GM21381 (cell line): ENCODE results near the gene PTPN3.

Source experiments
- ATAC-seq: cut with Tn5 transposase; IDR thresholded peaks from one replicate; pipeline ENCODE4 v1.9.1; 2021; ENCODE audit warnings: mild to moderate bottlenecking, moderate library complexity; ENCODE audit not compliant: unreplicated experiment

Gene PTPN3

DNA sequence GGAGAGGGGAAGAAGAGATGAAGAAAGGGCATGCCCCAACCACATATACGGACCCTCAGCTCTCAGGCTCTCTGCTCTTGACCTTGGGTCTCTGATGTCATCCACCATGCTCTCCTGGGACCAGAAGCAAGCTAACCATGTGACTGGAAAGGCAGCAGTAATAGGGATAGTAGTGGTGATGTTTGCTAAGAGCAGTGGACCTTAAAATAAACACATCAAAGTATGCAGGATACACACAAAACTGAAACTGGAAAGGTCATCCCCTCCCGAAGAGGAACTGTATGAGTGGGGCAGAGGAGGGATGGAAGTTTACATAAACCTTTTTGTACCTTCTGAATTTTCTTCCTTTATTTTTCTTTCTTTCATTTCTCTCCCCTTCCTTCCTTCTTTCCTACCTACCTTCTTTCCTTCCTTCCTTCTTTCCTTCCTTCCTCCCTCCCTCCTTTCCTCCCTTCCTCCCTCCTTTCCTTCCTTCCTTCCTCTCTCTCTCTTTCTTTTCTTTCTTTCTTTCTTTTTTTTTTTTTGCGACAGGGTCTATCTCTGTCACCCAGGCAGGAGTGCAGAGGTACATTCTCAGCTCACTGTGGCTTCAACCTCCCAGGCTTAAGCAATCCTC, 8.1 kb upstream of the PTPN3 start:
- ATAC-seq = no peak

DNA sequence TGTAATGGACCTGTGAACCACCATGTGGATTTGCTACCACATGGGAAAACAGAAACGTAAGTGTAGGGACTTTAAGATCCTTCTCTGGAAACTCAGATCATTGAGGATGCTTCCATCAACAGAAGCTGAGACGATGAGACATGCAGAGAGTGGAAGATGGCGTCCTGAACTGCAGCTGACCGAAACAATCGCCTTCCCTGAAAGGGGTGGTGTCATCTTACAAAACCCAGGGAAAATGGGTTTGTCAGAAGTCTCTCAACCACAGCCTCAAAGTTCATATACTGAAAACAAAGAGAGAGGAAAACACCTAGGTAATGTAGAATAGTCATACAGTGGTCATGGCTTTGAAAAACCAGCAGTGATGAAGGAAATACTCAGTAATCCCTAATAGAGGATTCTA, 6.6 kb upstream of the PTPN3 start:
- ATAC-seq = no peak

DNA sequence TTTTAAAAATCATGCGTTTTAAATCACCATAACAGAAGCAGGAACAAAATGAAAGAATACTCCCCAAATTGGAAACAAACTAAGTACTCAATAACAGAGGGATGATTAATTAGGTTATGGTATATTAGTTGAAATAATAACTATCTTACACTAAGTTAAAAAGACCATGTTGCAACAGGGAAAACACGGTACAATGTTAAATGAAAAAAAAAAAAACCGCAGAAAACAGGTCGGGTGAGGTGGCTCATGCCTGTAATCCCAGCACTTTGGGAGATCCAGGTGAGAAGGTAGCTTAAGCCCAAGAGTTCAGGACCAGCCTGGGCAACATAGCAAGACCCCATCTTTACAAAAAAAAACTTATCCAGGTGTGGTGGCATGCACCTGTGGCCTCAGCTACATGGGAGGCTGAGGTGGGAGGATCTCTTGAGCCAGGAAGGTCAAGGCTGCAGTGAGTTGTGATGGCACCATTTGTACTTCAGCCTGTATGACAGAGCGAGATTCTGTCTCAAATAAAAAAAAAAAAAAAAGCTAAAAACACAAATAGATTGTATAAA, 2.4 kb upstream of the PTPN3 start:
- no peak for ATAC-seq

DNA sequence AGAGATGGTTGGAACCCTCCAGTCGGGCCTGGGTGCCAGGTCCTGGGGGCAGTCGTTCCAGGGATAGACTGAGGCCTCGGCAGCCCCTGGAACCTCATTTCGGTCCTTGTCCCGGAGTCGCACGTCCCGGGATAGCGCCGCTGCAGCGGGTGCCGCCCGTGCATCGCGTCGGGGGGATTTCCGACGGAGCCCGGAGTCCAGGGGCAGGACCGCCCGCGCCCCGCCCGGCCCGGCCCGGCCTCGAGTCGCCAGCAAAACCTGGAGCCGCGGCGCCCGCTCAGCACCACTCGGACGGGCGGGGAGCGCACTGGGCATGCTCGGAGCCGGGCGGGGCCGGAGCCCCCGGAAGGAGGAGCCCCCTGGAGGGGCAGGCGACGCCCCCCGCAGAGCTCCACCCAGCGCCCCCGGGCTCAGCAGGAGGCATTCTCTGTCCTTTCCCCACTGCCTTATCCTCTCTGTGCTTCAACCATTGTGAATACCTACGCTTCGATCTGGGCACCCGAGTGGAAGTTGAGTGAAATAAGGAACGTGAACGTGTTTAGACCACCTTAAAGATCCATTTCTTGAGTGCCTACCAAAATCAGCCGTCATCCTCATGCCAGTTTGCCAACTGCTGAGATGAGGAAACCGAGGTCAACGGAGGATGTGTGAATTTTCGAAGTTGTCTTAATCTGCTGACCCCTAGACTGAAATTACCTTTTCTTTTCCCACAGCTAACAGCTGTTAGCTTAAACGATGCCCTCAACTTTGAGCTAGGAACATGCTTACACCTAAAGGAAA, 1.7 kb upstream of the PTPN3 start:
- ATAC-seq = no peak

DNA sequence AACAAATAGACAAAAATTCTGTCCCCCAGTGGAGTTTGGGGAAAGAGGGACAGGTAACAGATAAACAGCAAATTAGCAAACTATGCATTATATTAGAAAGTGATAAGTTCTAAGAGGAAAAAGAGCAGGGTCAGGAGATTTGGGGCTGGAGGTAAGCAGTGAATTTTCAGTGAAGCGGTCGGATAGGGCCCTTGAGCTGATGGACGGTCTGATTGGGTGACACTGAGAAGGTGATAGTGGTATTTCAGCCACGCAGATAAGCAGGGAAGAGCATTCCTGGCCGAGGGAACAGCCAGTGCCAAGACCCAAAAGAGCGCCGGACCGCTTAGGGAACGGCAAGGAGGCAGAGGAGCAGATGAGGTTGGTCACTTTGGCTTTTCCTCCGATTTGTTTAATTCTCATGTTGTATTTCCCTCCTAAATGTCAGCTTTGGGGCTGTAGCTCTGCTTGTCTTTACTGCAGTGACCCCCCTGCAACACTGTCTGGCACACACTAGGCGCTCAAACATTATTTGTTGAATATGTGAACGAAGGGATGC, 1.1 kb upstream of the PTPN3 start:
- no peak for ATAC-seq

DNA sequence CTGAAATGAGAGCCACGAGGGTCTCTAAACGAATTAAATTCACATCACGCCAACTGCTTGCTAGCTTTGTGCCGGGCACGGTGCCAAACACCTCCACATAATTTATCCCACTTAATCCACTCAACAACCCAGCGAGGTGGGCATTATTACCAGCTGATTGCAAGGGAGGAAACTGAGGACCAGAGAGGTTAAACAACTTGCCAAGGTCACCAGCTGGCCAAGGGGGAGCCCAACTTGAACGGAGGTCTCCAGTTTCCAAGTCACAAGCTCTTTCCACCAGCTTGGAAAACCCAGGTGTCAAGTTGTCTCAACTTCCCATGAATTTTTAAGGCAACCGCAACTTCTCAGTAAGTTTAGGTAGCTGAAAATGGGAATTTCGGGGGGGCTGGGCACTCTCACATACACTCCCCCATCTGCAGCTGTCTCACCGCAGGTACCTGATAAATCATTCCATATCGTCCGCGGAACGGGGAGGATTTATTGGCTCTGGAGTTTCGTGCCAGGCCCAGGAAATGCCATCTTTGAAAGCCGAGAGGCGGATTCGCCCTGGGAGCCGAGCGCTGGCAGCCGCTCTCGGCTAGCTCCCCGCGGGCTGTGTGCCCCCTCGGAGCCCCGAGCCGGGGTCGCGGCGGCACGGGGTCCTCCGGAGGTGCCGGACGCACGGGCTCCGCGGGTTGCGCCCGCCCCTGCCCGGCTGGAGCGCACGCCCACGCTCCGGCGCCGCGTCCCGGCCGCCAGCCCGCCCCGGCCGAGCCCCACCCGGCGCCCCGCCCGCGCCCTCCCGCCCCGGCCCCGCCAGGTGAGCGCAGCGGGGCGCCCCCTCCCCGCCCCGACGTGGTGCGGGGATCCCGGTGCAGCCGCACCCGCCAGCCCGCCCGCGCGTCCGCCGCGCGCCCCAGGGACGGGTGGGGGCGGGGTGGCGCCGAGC, 617 bp downstream of the PTPN3 start:
- ATAC-seq = no peak

DNA sequence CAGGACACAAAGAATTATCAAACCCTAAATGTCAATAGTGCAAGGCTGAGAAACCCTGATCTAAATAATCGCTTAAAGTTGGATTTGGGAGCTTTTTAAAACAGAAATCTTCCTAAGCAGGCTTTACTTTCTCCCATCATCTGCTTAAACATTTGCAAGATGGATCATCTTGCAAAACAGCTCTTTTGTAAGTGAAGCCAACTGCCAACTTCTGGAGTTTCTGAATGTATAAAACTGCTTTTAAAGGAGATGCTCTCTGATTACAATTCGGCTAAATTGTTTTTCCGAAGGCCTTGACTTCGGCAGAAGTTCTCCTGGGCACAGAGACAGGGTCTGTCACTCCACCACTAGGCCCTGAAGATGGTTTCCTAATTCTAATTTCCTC, 1.3 kb downstream of the PTPN3 start:
- ATAC-seq = no peak

DNA sequence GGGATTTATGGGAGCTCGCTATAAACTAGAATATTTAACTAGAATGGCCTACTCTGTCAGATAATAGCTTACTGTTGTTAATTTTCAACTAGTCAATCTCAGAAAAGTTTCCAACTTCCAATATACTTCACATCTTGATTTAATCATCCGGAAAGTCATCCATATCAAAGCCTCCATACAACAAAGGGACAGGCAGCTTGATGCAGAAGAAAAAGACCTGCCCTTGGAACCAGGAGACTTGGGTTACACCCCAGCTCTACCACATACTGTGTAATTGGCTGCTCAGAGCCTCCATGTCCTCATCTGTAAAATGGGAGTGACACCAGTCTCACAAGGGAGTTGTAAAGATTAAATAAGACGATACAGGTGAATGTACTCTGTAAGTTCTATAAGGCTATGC, 1.9 kb downstream of the PTPN3 start:
- ATAC-seq = no peak

DNA sequence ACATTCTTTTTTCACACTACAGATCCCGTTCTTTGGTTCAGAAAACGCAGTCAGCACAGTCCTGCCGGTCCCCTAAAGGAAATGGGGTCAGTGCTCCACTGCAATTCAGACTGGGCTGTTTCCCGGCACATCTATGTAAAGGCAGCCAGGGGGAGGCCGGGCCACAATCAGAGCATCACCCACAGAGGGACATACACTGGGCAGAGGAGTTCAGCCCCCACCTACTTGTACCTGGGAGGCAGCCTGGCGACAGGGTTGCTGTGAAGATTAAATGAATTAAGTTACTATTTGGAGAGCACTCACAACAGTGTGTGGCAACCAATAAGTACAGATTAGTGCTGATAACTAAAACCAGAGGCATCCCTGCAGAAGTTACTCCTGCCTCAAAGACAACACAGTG, 4.5 kb downstream of the PTPN3 start:
- ATAC-seq = no peak

DNA sequence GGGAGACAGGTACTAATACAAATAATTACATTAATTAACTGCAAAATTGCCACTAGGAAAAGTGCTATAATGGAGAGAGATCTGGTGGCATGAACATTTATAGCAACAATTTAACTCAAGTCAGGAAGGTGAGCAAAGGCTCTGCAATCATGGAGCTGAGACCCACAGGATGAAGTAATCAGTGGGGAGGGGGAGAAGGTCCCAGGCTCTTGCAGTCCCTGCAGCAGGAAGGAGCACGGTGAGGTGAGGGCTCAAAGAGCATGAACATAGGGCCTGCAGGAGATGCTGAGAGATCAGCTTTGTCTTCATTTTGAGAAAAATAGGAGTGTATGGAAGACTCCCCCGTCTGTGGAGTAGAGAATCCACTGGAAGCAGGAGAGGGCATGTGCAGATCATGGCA, 6.5 kb downstream of the PTPN3 start:
- no peak for ATAC-seq

DNA sequence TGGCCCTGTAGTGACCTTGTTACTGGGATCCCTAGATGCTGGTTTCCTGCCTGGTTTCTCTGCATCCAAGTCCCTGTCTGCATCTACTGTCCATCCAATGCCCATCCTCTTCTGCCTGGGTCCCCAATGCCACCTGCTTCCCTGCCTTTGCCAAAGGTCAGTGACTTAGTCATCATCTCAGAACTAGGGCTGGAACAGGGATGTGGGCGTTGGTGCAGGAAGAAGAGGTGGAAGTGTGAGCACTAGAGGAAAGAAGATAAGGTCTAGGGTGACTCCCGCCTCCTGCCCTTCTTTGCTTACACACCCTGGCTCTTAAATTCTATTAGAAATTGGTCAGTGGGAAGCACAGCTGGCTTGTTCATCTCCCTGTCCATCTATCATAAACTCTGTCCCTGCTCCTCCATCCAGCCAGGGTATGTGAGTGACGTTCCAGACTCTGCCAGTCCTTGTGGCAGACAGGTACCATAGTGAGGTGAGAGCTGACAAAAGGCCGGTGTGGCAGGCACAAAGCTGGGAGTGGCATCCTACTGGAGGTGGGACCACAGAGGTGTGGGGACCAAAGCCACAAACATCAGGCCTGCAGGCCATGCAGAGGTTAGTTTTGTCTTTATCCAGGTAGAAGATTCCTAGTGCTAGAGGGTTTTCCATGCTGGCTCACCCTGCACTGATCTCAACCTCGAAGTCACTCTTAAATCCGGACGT, 9.2 kb downstream of the PTPN3 start:
- no peak for ATAC-seq

DNA sequence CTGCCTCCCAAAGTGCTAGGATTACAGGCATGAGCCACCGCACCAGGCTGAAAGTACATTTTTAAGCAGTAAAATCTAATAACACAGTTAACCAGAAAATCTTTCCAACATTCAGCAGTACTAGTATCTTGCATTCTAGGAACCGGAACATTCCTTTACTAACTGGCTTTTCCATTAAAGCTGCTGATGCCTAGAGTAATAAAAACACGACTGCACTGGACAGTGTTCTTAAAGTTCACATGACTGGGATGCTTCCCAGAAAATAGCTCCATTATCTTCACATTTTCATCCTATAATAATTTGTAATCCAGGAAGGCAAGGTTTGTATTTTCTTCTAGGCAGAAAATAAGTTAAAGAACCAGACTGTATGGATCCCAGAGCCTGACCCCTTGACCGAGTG, 9.8 kb downstream of the PTPN3 start:
- no peak for ATAC-seq

DNA sequence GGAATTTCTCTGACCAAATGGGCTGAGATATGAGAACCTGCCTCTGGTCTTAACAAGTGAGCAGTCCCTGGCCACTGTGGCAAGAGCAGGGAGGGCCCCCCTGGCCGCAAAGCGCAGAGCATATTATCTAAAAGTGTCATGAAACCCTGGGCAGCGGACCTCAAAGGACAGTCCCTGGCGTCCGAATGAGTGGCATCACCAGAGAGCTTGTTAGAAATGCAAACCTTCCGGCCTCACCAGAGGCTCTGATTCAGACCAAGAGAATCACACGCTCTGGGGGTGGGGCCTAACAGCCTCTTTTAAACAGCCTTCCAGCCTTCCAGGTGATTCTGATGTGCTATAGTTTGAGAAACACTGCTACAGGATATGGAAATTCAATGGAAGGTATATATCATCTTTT, 10.9 kb downstream of the PTPN3 start:
- no peak for ATAC-seq

DNA sequence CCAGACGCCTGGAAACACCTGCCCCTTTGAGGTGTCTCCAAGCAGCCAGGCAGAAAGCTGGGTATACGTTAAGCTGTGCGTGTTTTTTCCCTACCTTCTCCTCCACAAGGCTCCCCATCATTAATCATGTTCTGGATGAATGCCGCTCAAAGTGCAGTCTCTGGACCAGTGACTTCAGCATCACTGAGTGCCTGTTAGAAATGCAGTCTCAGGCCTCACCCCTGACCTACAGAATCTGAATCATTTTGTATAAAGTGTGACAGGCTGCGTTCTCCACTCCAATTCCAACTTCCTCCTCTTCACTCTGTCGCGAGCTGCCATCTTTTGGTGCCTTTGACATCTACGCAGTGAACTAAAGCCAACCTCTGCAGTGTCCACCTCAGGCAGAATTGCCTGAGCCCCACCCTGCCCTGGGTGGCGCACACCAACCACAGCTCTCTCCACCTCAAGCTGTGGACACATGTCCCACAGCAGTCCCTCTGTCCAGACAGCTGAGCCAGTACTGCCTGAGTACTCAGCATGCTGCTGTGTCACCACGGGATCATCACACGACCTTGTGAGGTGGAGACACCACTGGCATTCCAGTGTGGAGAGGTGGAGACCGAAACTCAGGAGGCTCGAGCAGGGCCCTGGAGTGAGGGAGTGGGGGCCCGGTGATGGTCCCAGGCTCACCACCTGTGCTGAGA, 14.2 kb downstream of the PTPN3 start:
- ATAC-seq = no peak

DNA sequence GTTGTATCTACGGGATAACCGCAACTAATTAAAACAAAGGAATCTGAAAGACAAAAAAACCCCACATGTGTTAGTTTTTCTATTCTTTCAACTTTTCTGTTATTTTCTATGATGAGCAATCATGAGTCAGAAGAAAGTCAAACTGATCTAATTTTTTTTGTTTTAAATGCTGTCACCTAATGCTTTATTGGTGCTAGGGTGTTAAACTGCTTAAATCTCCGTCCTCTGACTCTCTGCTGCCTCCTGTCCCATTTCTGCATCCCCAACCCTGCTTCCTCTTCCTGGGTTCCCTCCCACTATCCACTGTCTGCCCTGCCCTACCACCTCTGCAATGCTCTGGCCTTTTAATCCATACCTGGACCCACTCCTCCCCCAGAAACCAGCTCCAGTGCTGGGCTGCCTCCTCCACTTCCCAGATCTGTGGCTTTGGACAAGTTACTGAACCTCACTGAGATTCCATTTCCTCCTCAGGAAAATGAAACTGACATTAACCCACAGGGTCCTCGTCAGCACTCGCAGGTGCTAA, 15.7 kb downstream of the PTPN3 start:
- no peak for ATAC-seq

DNA sequence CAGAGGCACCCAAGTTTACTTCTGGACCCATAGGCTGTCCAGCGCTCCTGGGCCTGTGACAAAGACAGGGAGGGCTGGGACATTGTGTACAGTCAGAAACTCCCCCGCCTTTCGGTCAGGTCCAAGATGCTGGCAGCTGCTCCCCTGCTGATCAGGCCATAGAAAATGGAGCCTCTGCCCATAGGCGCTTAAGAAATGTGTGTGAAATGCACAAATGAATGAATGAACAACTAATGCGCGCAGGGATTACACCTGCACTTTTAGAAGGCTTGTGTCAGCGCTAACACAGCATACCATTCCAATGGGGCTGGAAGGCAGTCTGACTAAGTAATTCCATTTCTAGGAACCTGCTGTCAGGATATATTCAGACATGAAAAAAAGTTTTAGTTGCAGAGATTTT, 16.3 kb downstream of the PTPN3 start:
- no peak for ATAC-seq

DNA sequence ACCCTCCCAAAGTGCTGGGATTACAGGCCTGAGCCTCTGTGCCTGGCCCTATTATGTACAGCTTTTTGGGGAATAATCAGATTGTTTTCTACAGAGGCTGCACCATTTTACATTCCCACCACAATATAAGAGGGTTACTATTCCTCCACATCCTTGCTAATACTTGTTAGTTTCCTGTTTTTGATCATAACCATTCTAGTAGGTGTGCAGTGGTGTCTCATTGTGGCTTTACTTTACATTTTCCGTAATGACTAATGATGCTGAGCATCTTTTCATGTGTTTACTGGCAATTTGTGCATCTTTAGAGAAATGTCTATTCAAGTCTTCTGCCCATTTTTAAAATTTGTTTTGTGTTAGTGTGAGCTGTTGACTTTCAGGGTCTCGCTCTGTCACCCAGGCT, 18.3 kb downstream of the PTPN3 start:
- no peak for ATAC-seq

DNA sequence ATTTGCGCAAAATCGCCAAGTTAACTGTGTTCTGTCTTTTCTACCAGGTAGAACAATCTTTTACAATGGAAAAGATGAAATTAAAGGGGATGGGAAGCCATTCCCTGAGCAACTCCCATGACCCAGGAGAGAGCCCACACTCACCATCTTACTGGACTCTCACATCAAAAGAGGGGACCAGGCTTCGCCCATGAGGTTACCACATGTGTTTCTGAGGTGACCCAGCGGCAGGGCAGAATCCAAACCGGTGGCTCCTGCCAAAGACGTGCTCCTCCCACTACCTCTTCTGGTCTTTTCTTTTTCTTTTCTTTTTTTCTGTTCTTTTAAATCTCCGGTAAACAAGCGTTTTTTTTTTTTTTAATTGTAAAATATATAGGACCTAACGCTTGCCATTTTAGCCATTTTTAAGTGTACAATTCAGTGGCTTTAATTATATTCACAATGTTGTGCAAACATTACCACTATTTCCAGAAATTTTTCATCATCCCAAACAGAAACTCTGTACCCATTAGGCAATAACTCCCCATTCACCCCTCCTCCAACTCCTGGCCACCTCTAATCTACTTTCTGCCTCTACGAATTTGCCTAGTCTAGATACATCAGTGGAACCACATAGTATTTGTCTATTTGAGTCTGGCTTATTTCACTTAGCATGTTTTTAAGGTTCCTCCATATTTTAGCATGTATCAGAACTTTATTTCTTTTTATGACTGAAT, 19.3 kb downstream of the PTPN3 start:
- no peak for ATAC-seq

DNA sequence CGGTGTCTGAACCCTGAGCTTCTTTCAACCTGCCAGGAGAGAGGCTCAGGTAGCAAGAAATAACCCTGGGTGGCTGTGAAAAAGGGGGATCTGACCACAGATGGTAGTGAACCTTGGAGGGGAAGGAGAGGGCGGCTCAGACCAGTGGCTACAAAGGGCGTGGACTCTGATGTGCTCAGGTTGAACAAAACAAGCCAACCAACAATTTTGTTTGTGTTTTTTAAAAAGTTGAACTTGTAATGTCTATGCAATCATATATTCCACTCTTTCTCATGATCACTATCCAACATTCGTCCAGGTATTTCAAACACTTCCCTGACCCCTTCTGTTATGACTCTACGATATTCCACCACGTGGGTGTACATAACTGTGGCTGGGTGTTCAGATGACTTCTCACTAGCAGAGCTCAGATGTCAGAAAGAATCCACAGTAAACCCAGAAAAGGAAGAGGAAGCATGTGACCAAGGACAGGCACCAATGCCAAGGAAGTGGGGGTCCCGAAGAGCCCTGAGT, 20.0 kb downstream of the PTPN3 start:
- no peak for ATAC-seq
